ENCODE measurements around the gene CNTN5. TPM values are rescaled to one million over a fixed set of nuclear protein-coding genes. Genes with fewer than 3 reads are reported as not detected.

The CNTN5 gene
- polyA plus RNA-seq, 1 donor = 4.2 TPM

GRCh38 chr11:99170591-99170990, 149.8 kb downstream of the CNTN5 start:
- no peak for DNase-seq (ENCODE audit: low read depth)

- no peak for DNase-seq (ENCODE audit: low read depth)
These were observed 150.6 kb downstream of the CNTN5 start for GRCh38 chr11:99171330-99171729.

DNA sequence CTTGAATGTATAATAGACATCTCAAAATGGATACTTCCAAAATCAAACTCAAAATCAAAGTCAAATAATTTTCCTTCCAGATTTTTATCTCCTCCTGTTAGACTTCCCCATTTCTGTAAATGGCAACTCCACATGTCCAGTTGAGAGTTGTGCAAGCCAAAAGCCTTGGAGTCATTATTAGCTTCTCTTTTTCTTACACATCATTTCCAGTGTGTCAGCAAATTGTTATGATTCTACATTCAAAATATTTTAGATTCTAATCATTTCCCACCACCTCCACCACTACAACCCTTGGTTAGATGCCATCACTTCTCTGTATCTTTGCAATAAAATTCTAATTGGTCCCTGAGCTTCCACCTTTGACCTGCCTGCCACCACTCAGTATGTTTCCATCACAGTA, 155.7 kb downstream of the CNTN5 start:
- no peak for DNase-seq (ENCODE audit: low read depth)

DNA sequence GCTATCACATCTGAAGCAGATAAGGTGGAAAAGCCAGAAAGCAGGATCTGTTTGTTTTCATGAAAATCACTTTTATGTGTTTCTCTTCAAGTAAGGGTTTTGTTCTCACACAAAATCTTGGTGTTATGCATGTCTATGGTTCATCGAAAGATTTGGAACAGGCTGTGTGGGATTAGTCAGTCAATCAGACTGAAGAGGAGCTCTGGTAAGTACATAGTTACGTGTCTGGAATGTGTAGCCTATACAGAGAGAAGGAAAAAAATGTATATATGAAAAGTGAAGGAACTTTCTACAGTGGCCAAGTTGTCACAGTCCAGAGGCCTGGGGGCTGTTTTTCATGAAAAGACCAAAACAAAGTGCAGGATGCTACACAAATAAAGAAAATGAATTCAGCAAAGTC, 156.7 kb downstream of the CNTN5 start:
- DNase-seq (ENCODE audit: low read depth) = no peak

DNA sequence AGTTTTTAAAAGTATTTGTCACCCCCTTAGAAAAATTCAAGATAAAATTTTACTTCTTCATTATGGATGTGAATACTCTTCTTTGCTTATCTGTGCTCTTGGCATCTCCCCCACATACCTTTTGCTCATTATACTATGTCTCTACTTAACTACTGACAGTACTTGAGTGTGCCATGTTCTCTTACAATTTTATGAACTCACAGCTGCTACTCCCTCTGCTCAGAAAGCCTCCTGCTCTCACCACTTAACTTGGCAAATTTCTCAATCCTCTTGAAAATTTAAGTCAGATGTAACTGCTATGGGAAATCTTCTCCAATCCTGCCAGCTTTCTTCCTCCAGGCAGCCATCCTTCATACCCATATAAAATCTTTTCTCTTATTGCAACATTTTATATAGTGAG, 163.4 kb downstream of the CNTN5 start:
- DNase-seq (ENCODE audit: low read depth) = no peak

DNA sequence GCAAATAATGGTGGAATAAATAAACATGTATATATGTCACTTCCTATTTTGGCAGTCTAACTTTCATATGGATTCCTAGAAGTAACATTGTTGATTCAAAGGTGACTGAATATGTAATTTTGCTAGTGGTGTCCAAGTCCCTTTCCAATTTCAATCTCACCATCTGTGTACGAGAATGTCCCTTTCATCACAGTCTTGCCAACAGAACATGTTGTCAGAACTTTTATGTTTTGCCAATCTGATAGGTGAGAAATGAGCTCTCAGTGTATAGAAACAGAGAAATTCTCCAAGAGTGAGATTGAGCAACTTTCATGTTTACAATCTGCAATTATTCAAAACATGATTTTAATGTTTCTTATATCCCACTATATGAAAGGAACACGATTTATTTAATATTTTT, 167.5 kb downstream of the CNTN5 start:
- DNase-seq (ENCODE audit: low read depth) = no peak

GRCh38 chr11:99192716-99193115, 172.0 kb downstream of the CNTN5 start:
- DNase-seq (ENCODE audit: low read depth) = no peak

GRCh38 chr11:99197477-99197876, 176.7 kb downstream of the CNTN5 start:
- no peak for DNase-seq (ENCODE audit: low read depth)

GRCh38 chr11:99198215-99198614, 177.5 kb downstream of the CNTN5 start:
- no peak for DNase-seq (ENCODE audit: low read depth)

- no peak for DNase-seq (ENCODE audit: low read depth)
These were observed 178.6 kb downstream of the CNTN5 start for GRCh38 chr11:99199341-99199740.

DNA sequence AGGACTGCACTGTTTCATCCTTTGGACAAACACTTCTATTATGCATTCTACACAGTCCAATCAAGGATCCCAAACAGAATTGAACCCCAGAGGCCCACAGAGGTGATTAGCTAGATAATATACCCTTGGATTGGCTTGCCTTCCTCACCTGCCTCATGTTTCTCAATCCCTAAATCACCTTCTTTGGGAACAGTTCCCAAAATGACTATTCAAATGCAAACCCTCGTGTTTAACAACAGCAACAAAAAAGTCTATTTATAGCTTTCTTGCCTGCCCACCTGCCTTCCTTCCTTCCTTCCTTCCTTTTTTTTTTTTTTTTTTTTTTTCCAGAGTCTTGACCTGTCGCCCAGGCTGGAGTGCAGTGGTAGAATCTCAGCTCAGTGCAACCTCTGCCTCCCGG, 180.0 kb downstream of the CNTN5 start:
- no peak for DNase-seq (ENCODE audit: low read depth)

DNA sequence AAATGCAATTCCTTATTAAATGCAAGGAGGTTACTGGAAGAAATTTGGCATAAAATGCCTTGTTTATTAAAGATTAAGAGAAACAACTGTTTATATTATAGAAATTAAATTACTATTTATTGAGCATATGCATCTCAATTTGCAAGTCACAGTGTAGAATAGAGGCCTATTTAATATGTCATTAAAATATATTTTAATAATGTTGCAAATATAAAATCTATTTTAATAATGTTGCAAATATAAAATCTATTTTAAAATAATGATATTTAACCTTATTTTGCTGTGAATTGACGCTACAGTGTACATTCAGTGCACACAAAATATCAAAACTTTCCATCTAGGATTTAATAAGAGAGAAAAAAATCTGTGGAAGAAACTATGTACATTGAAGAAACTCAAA, 188.1 kb downstream of the CNTN5 start:
- DNase-seq (ENCODE audit: low read depth) = no peak

DNA sequence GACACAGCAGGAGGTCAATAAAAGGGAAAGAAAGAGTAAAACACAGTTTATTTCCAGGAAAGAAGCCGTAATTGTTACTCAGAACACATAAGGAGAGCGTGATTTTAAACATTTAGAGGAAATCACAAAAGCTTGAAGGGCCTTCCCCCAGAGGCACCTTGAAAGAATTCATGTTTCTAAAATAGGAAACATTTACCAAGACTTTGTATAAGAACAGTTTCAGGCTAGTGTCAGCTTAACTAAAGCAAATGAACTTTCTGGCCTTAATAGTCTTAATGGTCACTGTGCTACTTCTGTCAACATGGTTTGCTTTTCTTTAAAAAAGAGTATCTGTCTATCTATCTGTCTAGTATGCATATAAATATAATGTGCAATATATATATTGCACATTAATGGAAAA, 208.8 kb downstream of the CNTN5 start:
- no peak for DNase-seq (ENCODE audit: low read depth)

DNA sequence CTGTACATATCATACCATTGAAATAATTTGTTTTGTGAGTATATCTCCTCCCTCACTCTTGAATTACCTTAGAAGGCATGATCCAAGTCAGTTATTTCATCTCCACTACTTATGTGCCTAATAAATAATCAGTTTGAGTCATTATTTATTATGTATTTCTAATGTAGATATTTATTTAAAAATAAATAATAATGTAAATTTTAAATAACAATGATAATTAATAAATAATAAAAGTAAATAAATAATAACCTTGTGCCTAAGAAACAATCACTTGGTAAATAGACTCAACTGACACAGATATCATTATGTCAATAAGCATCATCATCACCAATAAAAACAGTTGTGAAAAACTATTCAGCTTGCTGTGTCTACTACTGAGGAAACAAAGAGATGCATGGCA, 213.8 kb downstream of the CNTN5 start:
- DNase-seq (ENCODE audit: low read depth) = no peak

GRCh38 chr11:99238401-99238800, 217.7 kb downstream of the CNTN5 start:
- no peak for DNase-seq (ENCODE audit: low read depth)

DNA sequence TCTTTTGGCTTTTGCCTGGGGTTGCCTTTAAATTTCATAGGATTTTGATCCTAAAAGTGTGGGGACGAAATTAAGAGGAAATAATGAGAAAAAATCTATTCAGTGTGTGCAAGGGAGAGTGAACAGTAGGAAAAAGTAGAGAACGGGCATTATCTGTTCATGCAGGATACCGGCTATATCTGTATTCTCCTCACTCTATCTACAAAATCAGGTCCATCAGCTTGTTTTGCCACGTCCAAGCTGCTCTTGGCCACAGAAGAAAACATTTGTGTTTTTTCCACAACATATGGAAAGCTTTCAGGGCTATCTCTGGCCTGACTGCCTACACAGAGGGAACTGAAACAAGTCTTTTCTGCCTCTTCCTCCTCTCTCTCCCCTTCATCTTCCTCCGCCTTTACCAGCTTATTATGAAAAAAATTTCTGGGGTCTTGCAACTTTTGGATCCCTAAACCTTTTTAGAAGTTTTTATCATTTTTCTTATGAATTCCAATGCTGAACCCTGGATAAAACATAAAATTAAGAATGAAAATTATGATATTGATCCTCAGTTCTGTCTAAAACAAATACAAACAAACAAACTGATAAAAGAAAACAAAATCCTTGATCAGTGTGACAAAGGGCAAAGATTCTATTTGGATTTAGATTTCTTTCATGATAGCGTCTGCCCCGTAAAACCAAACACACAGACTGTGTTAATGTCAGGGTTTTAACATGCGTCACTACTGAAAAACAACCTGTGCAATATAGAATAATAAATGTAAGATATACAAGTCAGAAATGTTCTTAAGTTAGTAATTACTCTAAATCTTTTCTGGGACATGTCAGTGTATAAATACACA, 219.7 kb downstream of the CNTN5 start:
- no peak for DNase-seq (ENCODE audit: low read depth)

GRCh38 chr11:99241066-99241465, 220.3 kb downstream of the CNTN5 start:
- no peak for DNase-seq (ENCODE audit: low read depth)

- no peak for DNase-seq (ENCODE audit: low read depth)
These were observed 223.9 kb downstream of the CNTN5 start for GRCh38 chr11:99244613-99245012.

- no peak for DNase-seq (ENCODE audit: low read depth)
These were observed 225.4 kb downstream of the CNTN5 start for GRCh38 chr11:99246199-99246598.

DNA sequence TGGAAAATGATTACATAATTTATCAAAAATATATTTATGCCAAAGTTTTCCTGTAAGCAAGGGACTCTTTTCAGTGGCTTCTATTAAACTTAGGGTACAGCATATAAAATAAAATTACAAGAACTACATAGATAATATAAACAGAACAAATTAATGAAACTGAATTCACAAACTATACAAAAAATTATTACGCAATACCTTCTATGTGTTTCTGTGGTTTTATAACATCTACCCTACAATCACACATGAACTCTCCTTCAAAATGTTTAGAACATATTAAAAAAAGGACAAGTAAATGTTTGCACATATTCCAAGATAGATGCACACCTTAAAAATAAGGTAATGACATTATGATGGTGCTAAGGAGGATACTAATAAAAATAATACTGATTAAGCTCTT, 235.9 kb downstream of the CNTN5 start:
- DNase-seq (ENCODE audit: low read depth) = no peak

DNA sequence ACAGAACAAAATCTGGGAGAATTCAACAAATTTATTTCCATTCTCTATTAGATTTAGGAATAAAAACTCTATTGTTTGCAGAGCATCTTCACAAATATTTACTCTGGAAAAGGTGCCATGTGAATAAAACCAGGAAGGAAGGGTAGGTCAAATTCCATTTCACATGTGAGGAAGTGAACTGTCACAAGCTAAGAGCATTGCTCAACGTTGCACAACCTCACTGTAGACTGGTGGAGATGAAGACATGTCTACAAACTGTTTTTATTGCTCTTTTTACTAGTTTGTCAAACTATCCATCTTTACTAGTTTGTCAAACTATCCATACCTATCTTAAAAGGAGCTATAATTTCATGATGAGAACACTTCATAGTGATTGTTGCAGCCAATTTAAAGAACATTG, 236.4 kb downstream of the CNTN5 start:
- no peak for DNase-seq (ENCODE audit: low read depth)

DNA sequence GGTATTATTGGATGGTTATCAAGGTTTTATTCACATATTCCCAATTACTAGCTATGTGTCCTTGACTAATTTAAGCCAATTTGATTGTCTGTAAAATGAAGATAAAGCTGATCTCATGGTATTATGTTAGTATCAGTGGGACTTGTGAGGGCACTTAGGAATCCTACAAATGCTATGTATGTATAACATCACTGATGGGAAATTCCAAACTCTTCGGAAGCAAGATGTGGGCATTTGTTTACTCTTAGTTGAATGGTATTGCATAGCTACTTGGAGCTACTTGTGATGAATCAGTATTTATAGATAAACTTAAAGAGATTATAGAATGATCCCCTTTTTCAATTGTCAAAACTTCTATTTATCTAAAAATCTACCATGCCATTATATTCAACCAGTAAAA, 239.9 kb downstream of the CNTN5 start:
- no peak for DNase-seq (ENCODE audit: low read depth)

DNA sequence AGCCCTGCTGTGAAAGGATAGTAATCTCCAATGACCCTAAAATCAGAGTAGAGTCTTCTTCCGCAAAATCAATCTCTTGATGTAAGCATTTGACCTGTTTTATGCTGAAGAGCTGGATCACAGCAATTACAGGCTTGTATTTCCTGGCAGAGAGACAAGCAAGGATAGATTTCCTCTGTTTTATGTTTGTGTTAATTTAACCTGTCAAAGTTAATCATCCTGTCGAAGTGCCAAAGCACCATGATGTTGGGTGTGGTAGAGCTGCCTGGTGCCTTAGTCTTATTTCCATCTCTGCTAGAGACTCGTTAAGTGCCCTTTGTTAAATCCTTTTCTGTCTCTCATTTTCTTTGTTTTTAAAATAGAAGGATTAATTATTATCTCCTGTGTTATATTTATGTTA, 248.1 kb downstream of the CNTN5 start:
- no peak for DNase-seq (ENCODE audit: low read depth)

DNA sequence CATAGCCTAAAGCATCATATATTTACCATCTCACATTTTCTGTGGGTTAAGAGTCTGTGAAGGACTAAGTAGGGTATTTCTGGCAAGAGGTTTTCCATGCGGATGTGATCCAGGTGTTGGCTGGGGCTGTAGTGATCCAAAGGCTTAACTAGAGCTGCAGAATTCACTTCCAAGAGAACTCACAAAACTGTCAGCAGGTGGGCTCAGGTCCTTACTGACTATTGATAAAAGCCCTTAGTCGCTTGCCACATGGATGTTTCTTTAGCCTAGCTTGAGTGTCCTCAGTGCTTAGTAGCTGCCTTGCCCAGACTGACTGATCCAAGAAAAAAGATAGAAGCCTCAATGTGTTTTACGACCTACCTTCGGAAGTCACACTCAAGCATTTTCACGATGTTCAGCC, 250.8 kb downstream of the CNTN5 start:
- no peak for DNase-seq (ENCODE audit: low read depth)

Measured in forelimb muscle (tissue), 1 donor.